Fibroblast of villous mesenchyme (primary cell): ENCODE results near the gene ACTN4. TPM values are rescaled to one million over a fixed set of nuclear protein-coding genes. Genes with fewer than 3 reads are reported as not detected.

ENCODE experiments used
- DNase-seq: peaks from one replicate; pipeline ENCODE4 v3.0.0-alpha.2; 2010; ENCODE audit warnings: low read depth
- H3K4me3 ChIP-seq: 2 replicates; pipeline ENCODE4 v1.5.1; 2011; ENCODE audit warnings: low read depth, mild to moderate bottlenecking, low read length
- CTCF ChIP-seq: IDR thresholded peaks from 2 replicates; pipeline ENCODE4 v1.5.1; 2012; ENCODE audit warnings: low read depth, mild to moderate bottlenecking, low read length; ENCODE audit not compliant: insufficient read depth
- total RNA-seq: library from RNA; depleted of rRNA; stranded (reverse); fragments of >200 nt; gene quantifications from 2 replicates; pipeline ENCODE4 v1.2.3, GENCODE V29; 2012

Gene ACTN4
- total RNA-seq, 1 donor = 456 TPM

- no peak for DNase-seq
- H3K4me3 ChIP-seq = no peak overlapping the region
- no peak for TF ChIP-seq CTCF
Observed at GRCh38 chr19:38697197-38697596, 49.7 kb downstream of the ACTN4 start.

- no peak for DNase-seq
- no peak for TF ChIP-seq CTCF
- no peak overlapping the region for H3K4me3 ChIP-seq
Observed at GRCh38 chr19:38697641-38698071, 50.2 kb downstream of the ACTN4 start.

GRCh38 chr19:38698225-38699026 is 51.0 kb downstream of the ACTN4 start:
- no peak for TF ChIP-seq CTCF
- H3K4me3 ChIP-seq = no peak overlapping the region
- no peak for DNase-seq

- DNase-seq = no peak
- no peak for TF ChIP-seq CTCF
- no peak overlapping the region for H3K4me3 ChIP-seq
Observed at GRCh38 chr19:38699027-38699346, 51.5 kb downstream of the ACTN4 start.

GRCh38 chr19:38699647-38700349 is 52.3 kb downstream of the ACTN4 start:
- no peak for TF ChIP-seq CTCF
- no peak overlapping the region for H3K4me3 ChIP-seq
- no peak for DNase-seq

GRCh38 chr19:38700350-38700901 is 53.0 kb downstream of the ACTN4 start:
- no peak for DNase-seq
- TF ChIP-seq CTCF = no peak
- no peak overlapping the region for H3K4me3 ChIP-seq
